Activated CD4-positive, CD25-positive, alpha-beta regulatory T cell treated with anti-CD3 and anti-CD28 coated beads, Interleukin-2, amount 50 U/mL, for 16 hours (primary cell): ENCODE measurements around the gene GNG3.
"Not testable (repeated sequence)": the region's sequence is repeated elsewhere in the genome, so short reads cannot be mapped to it uniquely, and the experiment has no call there.

Experiments
- DNase-seq: peaks from one replicate; pipeline ENCODE4 v3.0.0-alpha.2; 2020; ENCODE audit warnings: low read depth, low spot score

Gene GNG3

GRCh38 chr11:62716816-62717215 is 9.3 kb downstream of the GNG3 start:
- DNase-seq, result no peak

- DNase-seq, result no peak
Observed at GRCh38 chr11:62719302-62719978, 12.0 kb downstream of the GNG3 start.

DNA sequence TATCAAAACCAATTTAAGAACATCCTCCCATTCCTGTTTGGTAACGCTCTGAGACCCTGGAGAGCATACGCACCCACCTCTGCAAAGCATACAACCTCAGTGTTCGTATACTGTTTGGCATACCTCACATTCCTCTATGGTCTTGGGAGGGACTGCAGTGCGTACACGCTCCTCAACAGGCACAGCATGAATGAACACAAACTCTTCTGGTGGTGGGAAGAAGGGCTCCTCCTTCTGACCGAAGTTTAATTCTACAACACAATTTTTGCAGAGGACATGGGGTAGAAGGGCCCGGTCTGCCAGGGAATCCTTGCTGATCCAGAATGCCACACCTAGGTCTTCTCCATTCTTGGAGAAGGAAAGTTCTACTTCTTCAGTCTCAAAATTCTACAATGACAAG is 14.5 kb downstream of the GNG3 start:
- no peak for DNase-seq

DNA sequence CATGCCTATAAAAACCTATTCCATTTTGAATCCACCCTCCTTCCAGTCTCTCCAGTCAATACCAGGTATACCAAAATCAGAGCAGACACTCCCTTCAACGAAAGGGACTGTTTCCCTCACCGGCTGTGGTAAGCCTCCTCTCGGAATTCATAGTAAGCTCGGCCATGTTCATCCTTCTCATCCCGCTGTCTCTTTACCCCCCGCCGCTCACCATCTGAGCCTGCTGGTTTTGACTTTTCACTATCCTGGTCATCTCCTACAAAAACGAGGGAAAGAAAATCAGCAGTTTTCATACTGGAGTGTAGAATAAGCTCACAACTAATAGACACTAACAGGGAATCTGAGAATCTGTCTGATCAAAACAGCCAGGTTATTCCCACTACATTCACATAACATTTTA is 16.7 kb downstream of the GNG3 start:
- DNase-seq, result no peak

GRCh38 chr11:62725646-62726045 is 18.2 kb downstream of the GNG3 start:
- no peak for DNase-seq

- DNase-seq, result no peak
Observed at GRCh38 chr11:62726156-62726914, 18.9 kb downstream of the GNG3 start.

DNA sequence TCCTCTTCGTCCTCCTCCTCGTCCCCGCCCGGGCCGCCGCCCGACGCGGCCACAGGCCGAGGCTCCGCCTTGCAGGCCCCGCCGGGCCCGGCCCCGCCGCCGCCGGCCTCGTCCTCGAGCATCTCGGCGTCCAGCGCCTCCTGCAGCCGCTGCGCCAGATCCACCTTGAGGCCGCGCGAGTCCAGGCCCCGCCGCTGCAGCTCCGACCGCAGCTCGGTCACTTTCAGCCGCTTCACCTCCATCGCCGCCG is 19.4 kb downstream of the GNG3 start:
- no peak for DNase-seq

GRCh38 chr11:62727165-62727871 is 19.8 kb downstream of the GNG3 start, which contains the start of gene HNRNPUL2:
HNRNPUL2 (minus strand) TSS chr11:62727457; CDS start chr11:62727156, 301 bp downstream.
- peak; percentile 99 for DNase-seq

DNA sequence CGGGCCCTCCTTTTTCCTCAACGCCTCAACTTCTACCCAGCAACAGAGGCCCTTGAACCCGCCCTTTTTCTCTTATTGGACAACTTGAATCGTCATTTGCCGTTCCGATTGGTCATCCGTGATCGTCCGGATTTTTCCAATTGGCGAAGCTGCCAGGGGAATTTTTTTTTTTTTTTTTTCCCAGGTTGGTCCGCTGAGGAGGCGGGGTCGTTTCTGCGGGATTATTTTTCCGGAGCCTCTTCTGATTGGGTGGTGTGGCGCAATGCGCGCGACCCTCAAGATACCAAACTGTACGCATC is 20.3 kb downstream of the GNG3 start:
- DNase-seq, result peak; percentile 76

DNA sequence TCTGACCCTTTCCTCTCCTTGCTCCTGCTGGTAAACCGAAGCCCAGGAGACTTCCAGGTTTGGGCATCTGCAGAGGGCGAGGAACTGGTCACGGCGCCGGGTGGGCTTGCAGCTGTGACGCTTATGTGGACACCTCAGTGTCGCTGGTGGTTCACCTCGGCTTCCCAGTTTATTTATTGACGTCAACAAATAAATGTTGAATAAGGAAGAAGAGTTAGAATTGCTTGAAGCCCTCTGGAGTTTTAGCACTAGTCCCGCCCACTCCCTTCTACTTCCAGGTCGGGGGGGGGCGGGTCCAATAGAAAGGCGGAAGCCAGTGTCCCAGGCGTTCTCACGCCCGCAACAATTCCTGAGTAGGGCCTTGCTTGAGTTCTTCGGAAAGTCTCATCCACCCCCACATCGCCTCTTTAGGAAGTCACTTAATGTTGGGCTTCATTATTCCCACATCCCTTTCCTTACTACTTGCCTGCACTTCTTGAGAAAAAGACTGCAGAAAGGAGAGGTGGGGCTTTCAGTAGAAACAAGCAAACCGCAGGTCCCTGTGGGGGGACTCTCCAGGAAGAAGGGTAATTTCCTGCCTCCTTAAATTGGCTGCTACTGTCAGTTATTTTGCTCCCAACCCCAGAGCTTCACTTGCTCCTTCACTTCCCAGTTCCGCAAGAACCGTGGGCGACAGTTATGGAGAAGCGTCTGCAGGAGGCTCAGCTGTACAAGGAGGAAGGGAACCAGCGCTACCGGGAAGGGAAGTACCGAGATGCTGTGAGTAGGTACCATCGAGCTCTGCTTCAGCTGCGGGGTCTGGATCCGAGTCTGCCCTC is 20.9 kb downstream of the GNG3 start, which contains the start of gene TTC9C:
Gene TTC9C (plus strand): TSS at position 316 of the 818 bp plus-strand sequence. CDS start 363 bp downstream, at position 679.
- DNase-seq, result peak; percentile 77

DNA sequence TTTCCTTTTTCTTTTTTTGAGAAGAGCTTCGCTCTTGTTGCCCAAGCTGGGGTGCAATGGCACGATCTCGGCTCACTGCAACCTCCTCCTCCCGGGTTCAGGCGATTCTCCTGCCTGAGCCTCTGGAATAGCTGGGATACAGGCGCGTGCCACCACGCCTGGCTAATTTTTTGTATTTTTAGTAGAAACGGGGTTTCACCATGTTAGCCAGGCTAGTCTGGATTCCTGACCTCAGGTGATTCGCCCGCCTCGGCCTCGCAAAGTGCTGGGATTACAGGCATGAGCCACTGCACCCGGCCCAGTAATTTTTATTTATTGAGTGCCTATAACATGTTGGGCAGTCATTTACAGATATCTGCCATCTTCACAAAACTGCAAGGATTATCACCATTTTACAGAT is 22.6 kb downstream of the GNG3 start:
- not testable (repeated sequence) for DNase-seq

DNA sequence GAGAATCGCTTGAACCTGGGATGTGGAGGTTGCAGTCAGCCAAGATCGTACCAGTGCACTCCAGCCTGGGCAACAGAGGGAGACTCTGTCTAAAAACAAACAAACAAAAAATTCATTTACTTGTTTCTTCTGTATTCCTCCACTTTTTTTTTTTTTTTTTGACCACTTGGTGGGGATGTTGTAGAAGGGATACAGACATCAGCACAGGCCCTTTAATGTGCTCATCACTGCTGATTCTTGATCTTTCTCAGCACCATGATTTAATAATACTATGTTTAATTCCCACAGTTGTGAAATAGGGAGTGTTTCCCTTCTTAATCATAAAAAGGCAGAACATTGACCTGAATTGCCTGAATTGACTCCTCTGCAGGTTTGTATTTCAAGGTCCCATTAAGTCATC is 25.4 kb downstream of the GNG3 start:
- DNase-seq, result no peak

- DNase-seq, result no peak
Observed at GRCh38 chr11:62737196-62737595, 29.7 kb downstream of the GNG3 start.

DNA sequence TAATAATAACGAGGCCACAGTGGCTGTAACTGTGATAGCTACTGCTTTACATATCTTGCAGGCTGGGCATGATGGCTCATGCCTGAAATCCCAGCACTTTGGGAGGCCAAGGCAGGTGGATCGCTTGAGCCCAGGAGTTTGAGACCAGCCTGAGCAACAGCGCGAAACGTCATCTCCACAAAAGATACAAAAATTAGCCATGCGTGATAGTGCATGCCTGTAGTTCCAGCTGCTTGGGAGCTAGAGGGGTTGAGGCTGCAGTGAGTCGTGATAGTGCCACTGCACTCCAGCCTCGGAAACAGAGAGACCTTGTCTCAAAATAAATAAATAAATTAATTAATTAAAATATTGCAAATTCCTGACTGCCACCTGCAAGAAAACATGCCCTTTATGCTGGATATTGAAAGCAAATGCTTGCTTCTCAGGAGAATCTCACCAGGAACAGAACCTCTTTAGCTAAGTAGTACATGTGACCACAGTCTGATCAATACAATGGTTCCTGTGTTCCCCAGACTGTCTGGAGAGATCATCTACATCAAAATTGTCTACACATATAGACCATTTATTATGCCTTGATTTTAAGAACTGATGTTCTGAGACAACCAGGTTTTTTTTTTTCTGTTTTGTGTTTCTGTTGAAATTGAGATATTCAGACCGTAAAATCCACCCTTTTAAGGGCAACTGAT is 40.1 kb downstream of the GNG3 start:
- DNase-seq, result no peak

- DNase-seq, result not testable (repeated sequence)
Observed at GRCh38 chr11:62749931-62750330, 42.5 kb downstream of the GNG3 start.

- DNase-seq, result no peak
Observed at GRCh38 chr11:62752177-62752785, 44.8 kb downstream of the GNG3 start.

DNA sequence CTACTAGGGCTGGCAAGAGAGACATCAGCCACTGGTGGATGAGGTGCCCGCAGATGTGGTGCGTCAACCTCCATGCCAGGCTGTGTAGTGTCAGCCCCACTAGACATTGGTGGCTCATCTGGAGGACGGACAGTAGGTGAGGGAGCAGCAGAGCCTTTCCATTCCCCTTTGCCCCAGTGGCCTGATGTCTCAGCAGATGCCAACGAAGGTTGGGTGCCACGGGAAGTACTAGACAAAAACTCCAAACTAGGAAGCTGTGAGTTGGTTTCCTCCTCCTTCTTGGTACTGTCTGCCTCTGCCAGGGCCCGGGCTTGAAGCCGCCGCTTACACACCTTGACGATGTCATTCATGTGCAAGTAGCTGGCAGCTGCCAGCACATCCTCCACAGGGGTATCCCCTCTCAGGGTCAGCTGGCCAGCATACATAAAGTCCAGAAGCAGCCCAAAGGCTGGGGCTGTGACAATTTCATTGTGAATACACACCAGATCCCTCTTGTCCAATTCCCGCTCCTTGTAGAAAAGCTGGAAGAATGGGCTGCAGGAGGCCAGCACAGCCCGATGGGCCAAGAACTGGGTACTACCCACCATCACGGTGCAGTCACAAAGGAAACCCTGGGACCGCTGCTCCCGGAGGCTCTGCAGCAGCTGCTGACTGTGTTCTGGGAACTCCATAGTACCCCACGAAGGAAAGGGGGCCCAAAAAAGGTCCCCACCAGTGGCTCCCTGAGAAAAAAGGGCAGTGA is 45.7 kb downstream of the GNG3 start:
- no peak for DNase-seq

- DNase-seq, result peak; percentile 91
Observed at GRCh38 chr11:62753736-62754603, 46.5 kb downstream of the GNG3 start, which contains the start of gene ZBTB3. ZBTB3 (minus strand) TSS chr11:62754160; CDS start chr11:62753664, 496 bp downstream.

- DNase-seq, result no peak
Observed at GRCh38 chr11:62755086-62755615, 47.7 kb downstream of the GNG3 start.
